GM21786 (cell line): Measurements from ENCODE around the gene COPG1.

ENCODE experiments used
- ATAC-seq: cut with Tn5 transposase; IDR thresholded peaks from one replicate; pipeline ENCODE4 v1.9.1; 2021; ENCODE audit not compliant: unreplicated experiment

Gene COPG1

DNA sequence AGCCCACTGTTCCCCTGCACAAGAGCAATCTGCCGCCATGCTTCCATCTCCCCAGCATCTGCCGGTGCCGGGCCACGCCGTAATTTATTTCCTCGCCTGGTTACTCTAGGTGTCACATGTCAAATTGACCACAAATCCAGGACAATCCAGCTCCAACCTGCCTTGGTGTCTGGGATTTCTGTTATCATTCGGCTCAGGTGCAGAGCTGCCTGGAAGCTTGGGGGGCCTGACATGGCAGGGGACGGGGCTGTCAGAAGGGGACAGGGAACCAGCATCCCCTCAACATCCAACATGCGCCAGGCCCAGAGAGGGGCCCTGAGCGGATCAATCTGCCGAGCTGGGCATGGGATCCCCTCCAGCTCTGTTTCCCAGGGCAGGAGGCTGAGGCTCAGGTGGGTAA is 77.2 kb downstream of the COPG1 start:
- ATAC-seq, result no peak
